IPS-11a (cell line): Measurements from ENCODE around the gene IL1RL1.
"Not testable (repeated sequence)": the region's sequence is repeated elsewhere in the genome, so short reads cannot be mapped to it uniquely, and the experiment has no call there.

Experiments used
- H3K4me3 ChIP-seq: one replicate; pipeline ENCODE4 v1.5.1; 2013; ENCODE audit warnings: low read depth, low read length, control low read depth

IL1RL1 gene

DNA sequence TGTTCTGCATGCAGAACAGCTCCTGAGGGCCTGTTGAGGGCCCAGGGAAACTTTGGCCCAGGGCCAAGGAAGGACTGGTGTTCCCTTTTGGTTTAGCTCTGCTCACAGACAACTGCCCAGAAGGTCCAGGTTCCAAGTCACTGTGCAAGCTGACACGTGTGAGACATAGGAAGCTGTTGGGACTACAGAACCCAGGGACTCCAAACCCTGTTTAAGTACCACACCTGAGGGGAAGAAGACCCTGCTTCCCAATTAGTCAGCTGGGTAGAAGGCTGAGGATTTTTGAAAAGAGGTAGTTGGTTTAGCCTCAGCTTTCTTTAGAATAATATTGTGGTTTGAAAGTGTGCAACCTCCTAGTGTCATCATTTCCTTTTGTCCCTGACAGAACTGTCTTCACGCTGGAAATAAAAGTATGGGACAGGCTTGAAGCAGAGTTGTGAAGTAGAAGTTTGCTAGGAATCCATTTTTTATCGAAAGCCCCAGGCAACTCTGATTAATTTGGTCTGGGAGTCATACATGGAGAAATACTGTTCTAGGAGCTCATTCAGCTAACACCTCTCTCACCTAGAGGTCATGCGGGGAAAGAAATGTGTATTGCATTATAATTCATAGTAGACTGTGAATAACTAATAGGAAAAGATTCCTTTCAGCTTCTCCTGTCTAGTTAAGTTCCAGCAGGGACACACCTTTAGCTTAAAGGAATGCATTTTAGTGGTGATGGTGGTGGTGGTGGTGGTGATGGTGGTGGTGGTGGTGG is 19.9 kb upstream of the IL1RL1 start:
- H3K4me3 ChIP-seq: no peak overlapping the region

DNA sequence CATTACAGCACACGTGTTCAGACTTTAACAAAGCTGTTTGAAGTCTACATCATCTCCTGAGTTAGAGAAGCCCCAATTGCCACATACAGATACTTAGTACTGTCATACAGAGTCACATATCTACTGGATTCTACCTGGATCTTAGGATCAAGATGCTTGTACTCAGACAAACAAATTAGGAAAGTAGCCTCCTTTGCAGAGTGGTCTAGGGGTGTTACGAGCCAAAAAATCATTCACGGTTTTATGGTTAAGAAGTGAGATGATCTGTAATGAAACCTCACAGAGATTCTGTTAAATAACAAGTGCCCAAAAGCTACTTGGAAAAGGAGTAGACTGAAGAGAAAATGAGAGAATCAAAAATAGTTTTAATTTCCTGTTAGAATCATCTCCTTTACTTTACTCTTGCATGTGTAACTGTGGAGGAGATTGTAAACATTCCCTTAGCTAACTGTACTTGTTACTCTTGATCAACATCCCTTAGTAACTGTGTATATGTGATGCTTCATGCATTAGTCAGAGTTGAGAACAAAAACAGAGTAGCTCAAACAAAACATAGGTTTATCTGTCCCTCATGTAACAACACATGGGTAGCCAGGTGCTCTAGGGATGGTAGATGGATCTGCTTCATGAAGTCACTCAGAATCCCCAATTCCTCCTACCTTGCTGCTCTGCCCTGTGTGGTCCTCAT is 16.4 kb upstream of the IL1RL1 start:
- H3K4me3 ChIP-seq: no peak overlapping the region

DNA sequence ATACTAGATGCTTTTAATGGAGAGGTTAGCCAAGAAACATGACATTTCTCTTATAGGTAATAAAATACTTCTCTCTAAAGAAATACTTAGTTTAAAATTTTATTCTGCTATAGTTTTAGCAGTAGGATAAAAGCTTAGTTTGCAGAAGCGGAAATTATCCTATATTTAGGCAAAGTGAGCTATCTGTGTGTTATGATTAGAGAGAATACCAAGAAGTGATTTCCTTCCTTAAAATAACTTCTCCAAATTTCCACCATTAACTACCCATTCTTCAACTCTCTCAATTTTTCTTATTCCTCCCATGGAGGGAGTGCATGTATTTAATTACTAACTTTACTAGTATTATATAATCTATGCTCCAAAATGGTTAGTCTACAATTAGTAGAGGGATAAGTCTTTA is 15.8 kb upstream of the IL1RL1 start:
- no peak overlapping the region for H3K4me3 ChIP-seq

DNA sequence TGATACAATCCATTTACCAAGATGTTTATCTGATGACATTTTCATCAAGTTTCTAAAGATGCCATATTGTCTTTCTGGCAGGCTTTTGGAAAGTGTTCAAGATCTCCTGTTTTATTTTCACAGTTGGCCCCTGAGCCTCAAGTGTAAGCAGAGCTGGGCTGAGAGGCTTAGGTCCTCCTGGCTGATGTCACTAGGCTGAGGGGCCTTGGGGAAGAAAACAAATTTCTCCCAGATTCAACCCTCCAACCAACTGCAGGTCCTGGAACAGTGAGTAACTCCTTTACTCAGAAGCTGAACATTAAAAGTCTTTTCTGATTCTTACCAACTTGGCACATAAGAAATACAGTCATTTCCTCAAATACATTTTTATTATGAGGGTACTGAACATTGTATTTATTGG is 14.9 kb upstream of the IL1RL1 start:
- no peak overlapping the region for H3K4me3 ChIP-seq

DNA sequence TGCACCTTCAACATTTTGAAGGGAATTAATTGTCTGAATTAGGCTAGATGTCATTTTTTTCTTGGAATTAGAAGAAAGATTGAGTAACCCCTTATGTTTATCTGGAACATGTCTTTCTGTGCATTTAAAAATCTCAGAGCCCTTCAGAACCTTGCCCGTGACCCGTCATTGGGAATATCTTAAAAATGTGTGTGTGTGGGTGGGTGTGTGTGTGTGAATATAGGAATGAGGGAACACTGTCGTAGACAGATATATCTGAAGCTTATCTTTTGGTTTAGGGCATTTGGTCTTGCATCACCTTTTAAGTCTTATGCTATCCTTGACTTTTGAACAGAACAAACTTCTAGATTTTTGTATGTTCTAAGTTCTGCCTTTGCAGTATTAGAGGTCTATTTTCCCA is 13.5 kb upstream of the IL1RL1 start:
- H3K4me3 ChIP-seq: no peak overlapping the region

DNA sequence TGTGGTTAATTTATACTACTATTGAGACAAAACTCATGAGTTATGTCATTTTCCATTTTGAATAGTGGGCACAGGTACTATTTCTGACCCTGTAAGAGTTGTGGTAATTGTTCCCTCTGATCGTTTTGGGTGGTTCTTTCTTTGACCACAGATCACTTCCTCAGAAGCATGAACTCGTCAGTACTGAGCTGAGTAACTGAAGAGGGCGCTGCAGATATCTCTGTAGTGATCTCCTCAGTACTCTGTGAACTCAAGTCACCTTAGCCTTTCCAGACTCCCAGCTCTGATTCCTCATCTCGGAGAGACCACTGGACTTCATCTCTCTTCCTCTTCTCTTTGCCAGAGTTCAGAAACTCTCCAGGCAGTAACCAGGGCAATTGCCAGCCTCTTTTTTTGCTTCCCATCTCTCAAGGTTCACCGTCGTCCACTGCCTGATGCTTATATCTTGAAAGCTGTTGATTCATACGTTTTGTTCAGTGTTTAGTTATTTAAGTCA is 9.4 kb upstream of the IL1RL1 start:
- H3K4me3 ChIP-seq: no peak overlapping the region

DNA sequence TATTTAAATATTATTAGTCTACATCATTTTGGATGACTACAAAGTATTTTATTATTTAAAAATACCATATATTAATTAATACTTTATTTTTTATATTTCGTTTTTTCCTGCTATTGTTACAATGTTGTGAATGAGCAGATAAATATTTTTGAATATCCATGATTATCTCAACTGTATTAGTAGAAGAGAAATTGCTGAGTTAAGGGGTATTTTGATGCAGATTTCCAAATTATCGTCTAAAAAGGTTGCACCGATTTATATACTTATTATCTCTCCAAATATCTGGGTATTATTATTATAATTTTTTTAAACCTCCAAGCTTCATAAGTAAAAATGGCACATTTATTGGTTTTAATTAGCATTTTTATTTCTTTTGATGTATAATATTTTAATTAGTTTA is 8.9 kb upstream of the IL1RL1 start:
- no peak overlapping the region for H3K4me3 ChIP-seq

DNA sequence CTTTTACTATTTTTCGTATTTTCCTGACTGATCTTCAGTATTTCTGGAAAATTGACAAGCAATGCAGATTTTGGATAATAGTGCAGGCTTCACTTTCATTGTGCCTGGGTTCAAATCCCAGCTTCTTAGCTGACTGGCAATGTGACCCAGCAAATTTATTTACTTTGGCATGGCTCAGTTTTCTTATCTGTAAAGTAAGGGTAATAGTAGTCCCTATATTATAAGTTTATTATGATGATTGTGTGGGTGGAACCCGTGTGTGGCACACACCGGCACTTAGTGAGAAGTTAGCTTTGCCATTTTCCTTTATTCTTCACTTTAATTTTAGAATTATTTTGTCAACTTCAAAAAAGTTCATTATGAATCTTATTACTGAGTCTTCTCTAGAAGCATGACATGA is 7.8 kb upstream of the IL1RL1 start:
- no peak overlapping the region for H3K4me3 ChIP-seq

DNA sequence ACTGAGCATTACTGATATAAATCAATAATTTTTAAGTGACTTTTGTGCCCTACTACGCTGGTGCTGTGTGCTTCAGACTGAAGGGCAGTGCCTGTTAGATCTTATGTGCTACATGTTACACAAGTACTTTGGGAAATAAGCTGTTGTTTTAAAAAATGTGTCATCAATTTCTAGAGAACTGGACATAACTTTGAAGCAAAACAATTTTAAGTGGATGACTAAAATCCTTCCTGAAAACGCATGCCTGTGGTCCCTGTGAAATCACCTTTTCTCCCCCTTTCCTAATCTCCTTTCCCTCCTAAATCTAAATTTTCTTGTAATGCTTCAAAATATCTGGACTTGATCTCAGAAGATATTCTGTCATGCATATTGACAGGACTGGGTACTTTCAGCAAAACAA is 7.1 kb upstream of the IL1RL1 start:
- H3K4me3 ChIP-seq: no peak overlapping the region

DNA sequence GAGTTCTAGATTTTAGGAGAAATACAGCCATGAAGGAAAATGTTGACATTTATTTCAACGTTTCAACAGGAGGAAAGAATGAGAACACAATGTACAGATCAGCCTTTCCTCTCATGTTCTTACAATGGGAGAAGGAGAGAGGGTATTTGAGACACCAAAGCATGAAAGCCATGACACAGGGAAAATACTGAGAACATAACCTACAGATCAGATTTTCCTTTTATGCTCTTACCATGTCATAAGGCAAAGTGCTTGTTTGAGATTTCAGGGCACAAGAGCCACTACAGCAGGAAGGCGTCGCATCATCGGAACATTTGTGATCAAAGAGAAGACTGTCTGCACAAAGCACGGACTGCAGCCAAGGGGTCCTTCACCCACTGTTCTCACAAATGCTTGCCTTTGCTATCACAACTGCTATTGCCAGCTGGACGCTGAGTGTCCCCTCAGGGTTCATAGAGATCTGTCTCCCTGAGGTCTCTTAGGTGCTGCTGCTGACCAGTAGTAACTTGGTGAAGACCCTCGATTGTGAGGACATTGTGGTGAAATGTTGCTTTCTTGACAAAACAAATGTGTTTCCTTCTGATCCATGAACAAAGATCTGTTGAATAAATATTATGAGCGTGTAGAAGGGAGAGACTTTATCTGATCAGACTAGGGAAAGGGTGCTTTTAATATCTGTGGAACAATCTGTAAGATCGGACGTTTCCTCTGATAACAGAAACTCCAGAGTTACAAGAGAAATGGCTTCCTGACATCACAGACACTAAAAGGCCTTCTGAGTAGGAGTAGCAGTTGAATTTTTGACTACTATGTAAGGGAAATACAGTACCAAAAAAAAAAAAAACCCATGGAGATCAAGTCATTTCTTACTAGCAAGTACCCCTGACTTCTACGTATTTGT is 6.4 kb upstream of the IL1RL1 start:
- no peak overlapping the region for H3K4me3 ChIP-seq

DNA sequence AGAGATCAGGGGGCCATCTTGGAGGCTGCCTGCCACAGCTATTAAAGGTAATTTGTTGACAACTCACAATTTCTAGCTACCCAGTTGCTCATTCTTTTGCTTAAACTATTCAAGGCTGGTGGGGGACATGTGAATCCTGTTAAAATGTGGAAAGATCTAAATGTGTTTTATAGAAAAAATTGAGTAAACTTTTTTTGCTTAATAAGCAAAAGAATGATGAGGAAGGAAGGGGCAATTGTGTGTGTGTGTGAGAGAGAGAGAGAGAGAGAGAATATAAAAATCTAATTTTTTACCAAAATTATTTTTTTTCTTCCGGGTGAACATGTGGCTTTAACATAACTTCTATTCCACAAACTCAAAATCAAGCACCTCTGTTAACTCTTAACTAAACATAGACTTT is 5.2 kb upstream of the IL1RL1 start:
- H3K4me3 ChIP-seq: no peak overlapping the region

DNA sequence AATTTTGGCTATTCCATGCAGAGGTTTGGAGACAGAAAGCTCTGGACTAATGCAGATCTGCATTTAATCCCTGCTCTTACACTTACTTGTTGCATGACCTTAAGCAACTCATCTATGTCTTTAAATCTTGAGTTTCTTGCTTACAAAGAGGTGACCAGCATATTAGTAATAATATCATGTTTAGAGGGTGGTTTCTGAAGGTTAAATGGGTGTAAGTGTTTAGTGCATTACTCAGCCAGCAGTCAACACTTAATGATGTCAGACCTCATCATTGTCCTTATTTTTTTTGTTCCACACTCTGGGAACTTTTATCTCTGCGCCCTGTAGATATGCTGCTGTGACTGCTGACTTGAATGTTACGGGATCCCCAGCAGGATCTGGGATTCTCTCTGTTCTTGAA is 1.7 kb downstream of the IL1RL1 start:
- H3K4me3 ChIP-seq: no peak overlapping the region

DNA sequence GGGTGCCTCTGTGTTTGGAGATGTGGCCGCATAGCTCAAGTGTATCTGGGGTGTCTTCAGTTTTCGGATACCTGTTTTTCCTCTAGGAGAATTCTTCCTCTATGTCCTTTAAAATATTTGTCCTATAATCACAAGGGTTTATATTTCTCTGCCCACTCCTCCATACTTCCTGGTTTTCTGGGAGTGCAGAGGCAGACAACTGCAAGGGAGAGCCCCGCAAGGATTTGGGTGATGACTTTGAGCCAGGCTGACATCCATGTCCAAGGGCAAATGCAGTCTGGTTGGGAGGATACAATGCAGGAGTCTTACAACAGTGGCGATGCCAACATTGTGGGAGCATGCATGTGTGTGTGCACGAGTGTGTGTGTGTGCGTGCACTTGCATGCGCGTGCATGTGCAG is 2.1 kb downstream of the IL1RL1 start:
- H3K4me3 ChIP-seq: no peak overlapping the region

DNA sequence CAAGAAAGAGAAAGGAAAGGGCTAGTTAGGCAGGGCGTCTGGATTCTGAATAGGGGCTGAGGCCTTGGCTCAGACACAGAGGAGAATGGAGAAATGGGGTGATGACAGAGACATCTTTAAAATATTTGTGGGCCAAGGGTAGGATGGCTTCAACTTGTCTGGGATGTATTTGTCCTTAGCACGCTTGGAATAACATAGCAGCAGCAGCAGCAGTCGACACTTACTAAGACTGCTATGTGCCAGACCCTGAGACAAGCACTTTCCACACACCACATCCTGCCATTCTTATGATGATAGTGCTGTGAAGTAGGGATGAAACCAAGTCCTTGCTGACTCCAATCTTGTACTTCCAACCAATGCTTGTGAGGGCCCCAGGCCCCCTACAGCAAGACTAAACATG is 2.6 kb downstream of the IL1RL1 start:
- H3K4me3 ChIP-seq: no peak overlapping the region

DNA sequence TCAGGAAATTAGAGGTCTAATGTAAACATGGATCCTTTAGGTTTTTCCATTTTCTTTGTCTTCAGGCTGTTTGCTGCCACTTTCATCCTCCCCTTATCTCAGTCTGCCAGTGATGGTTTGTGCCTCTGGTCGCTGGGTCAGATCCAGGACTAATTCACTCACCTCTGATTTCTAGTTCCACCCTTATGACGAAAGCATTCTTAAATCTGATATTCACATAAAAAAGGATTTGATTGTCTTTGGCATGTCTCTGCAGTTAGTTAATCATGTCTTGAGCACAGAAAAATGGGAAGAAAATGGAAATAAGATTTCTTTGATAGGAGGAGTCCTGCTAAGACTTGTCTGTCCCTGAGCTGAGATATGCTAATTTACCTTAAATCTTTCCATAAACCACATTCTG is 4.6 kb downstream of the IL1RL1 start:
- no peak overlapping the region for H3K4me3 ChIP-seq

DNA sequence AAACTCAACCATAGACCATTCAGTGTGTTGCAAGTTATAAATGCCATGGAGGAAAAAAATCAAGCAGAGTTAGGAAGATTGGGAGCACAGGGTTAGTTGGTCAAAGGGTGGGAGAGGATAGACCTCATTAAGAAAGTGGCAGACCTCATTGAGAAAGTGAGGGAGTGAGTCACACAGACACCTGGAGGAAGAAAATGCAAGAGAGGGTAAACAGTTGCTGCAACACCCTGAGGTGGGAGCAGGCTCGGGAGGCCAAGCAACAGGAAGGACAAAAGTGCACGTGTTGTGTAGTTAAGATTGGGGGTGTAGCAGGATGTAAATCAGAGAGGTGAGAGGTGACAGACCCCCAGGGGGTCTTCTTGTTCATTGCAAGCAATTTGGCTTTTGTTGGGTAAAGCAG is 6.4 kb downstream of the IL1RL1 start:
- H3K4me3 ChIP-seq: no peak overlapping the region

DNA sequence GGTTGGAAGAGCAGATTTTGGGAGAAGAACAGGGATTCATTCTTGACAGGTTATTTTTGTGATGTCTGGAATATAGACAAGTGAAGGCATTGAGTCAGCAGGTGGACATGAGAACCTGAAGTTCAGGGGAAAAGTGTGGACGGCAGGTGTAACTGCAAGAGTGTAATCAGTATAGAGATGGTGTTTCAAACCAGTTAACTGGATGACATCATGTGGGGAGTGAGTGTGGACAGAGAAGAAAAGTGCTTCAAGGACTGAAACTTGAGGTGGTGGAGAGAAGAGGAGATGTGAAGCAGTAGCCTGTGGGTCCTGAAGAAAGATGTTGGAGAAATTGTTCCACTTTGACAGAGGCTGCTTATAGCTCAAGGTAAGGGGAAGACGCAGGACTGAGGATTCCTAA is 7.1 kb downstream of the IL1RL1 start:
- no peak overlapping the region for H3K4me3 ChIP-seq

DNA sequence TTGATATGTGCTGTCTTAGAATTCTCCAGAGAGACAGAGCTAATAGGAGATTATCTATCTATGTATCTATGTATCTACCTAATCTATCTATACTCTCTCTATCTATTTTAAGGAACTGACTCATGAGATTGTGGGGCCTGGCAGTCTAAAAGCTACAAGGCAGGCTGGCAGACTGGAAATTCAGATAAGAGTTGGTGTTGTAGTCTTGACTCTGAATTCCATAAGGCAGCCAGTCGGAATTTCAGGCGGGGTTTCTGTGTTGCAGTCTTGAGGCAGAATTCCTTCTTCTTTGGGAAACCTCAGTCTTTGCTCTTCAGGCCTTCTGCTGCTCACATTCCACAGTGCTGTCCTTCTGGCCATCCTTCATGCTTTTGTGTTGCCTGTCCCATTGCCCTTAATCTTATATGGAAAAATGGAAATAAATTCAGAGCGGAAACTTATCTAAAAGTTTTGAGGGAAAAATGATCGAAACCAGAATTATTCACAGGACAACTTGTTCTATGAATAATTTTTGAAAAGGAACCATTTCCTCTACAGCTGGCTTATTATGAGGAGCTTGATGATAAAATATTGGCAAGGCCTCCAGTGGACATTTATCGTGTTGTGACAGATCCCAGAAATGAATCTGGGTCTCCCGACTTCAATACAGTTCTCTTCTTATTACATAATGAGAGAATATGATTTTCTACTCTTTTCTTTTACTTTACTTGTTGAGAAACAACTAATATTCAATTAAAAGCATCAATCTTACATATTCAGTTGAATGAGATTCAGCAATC is 10.8 kb downstream of the IL1RL1 start:
- no peak overlapping the region for H3K4me3 ChIP-seq

DNA sequence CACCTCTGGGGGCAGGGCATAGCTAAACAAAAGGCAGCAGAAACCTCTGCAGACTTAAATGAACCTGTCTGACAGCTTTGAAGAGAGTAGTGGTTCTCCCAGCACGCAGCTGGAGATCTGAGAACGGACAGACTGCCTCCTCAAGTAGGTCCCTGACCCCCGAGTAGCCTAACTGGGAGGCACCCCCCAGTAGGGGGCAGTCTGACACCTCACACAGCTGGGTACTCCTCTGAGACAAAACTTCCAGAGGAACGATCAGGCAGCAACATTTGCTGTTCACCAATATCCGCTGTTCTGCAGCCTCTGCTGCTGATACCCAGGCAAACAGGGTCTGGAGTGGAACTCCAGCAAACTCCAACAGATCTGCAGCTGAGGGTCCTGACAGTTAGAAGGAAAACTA is 13.6 kb downstream of the IL1RL1 start:
- not testable (repeated sequence) for H3K4me3 ChIP-seq

DNA sequence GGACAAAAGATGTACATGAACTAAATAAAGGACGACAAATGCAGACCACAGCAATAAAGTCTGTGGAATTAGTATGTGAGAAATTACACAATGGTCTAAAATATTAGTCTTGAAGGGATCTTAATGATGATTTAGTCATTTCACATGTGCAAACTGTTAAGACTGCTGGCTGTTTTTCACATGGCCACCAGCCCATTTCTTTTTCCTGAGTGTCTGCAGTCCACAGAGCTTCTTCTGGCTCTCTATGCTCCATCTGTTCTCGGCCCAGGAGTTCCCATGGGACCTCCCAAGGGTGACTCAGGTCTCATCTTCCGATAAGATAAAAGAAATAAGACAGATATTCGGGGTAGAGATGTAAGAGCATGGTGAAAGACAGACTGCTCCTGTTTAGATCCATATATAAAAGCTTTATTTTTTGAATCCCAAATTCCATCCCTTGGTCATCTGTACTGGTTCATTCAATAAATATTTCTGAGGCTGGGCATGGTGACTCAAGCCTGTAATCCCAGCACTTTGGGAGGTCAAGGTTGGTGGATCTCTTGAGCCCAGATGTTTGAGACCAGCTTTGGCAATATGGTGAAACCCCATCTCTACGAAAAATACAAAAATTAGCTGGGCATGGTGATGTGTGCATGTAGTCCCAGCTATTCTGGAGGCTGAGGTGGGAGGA is 20.1 kb downstream of the IL1RL1 start:
- H3K4me3 ChIP-seq: no peak overlapping the region
